ENCODE results near the gene ACADS. TPM values are rescaled to one million over a fixed set of nuclear protein-coding genes. Genes with fewer than 3 reads are reported as not detected.
A peak's percentile ranks its signal among the peaks of the same experiment; 100 is the strongest.

ACADS gene
- total and polyA plus RNA-seq, 2 of the 8 experiments (the other 6 are each of a cell fraction or from before 2014, with no cell fraction given) = 4.9 to 7.5 TPM

- no peaks in the 10 kb centered on the region for H3K4me1 ChIP-seq (replicated peaks in 1 of 4; ENCODE audit: control insufficient read depth in 3 of 4, insufficient read depth in 4 of 4, low read length in 3 of 4)
- H3K9me3 ChIP-seq (ENCODE audit: insufficient read depth in 2 of 2, low read depth in 1 of 2, low read length in 1 of 2) = no peaks in the 10 kb centered on the region
- no peak overlapping the region for H4K5ac ChIP-seq (ENCODE audit: insufficient read length, low read depth, low read length)
- no peak overlapping the region for H4K91ac ChIP-seq (replicated peaks; ENCODE audit: insufficient read length, low read length)
- H3K14ac ChIP-seq (ENCODE audit: insufficient read length) = no peak overlapping the region
- no peaks in the 10 kb centered on the region for H4K20me1 ChIP-seq (replicated peaks in 1 of 2; ENCODE audit: control insufficient read depth in 1 of 2, insufficient read depth in 2 of 2, low read length in 2 of 2)
- H3K4me3 ChIP-seq (ENCODE audit: extremely low read depth in 1 of 4, insufficient read depth in 2 of 4, low read depth in 3 of 4, low read length in 4 of 4) = no peak overlapping the region
- H3K79me1 ChIP-seq (ENCODE audit: low read depth, low read length) = peaks cover 3% of the 10 kb centered on the region; the same call in 1 of the 2 replicates
- CTCF ChIA-PET (ENCODE audit: partially characterized antibody) = interaction anchor here (0.6 to 3.4 kb wide), 7 partner anchors 11 to 268 kb away, joined by 3 to 13 read pairs (median 5); no protein-coding TSS in a partner anchor
- FAIRE-seq = no peak
- H3K27me3 ChIP-seq (replicated peaks in 1 of 4; ENCODE audit: control insufficient read depth in 3 of 4, extremely low read depth in 1 of 4, insufficient read depth in 3 of 4, low read length in 3 of 4) = no peaks in the 10 kb centered on the region
- H3K4me2 ChIP-seq (ENCODE audit: insufficient read depth in 1 of 2, low read depth in 2 of 2, low read length in 2 of 2) = no peak overlapping the region
- no peak overlapping the region for H4K8ac ChIP-seq (ENCODE audit: extremely low read depth, insufficient read depth, low read length)
- peaks cover 13 to 48% (median 25%) of the 10 kb centered on the region in 4 experiments for H3K36me3 ChIP-seq (ENCODE audit: control insufficient read depth in 2 of 4, insufficient read depth in 4 of 4, low read length in 3 of 4)
- H3K56ac ChIP-seq (replicated peaks; ENCODE audit: insufficient read length, low read depth, low read length) = no peak overlapping the region
- POLR2A ChIA-PET (ENCODE audit: partially characterized antibody) = interaction anchor here (1.0 to 6.6 kb wide), 4 partner anchors 7 to 207 kb away, joined by 4 to 42 read pairs (median 7); partner anchors contain the start of genes DYNLL1 and UNC119B
- peak overlapping the region; percentile 68; the same call in 1 of the 2 replicates for H2BK5ac ChIP-seq (ENCODE audit: low read depth, low read length)
- H2BK120ac ChIP-seq (replicated peaks; ENCODE audit: low read depth, low read length) = no peak overlapping the region
- H3K79me2 ChIP-seq (ENCODE audit: control insufficient read depth in 1 of 2, insufficient read depth in 2 of 2, low read length in 2 of 2) = no peaks in the 10 kb centered on the region
- no peak overlapping the region for H2BK12ac ChIP-seq (ENCODE audit: low read depth, low read length)
- H2AK5ac ChIP-seq (ENCODE audit: low read depth, low read length) = no peak overlapping the region
- WGBS, 2 experiments (ENCODE audit: extremely low coverage in 1 of 2, insufficient coverage in 1 of 2, insufficient read length in 1 of 2, insufficient replicate concordance in 2 of 2, low coverage in 1 of 2, low lambda C conversion rate in 2 of 2, missing lambda C conversion rate in 1 of 2) = 93% methylated on average over 11 of the region's 11 CpGs; no CpG with 5 or more reads in 1 of the 2 experiments
- H2AFZ ChIP-seq (ENCODE audit: low read length) = no peak overlapping the region
- no peak overlapping the region for H2BK15ac ChIP-seq (ENCODE audit: low read length)
- no peak for DNase-seq (ENCODE audit: low read depth in 1 of 2, low spot score in 2 of 2)
- H3K4ac ChIP-seq (replicated peaks; ENCODE audit: insufficient read length, low read depth, low read length) = no peak overlapping the region
- H3K18ac ChIP-seq (ENCODE audit: extremely low read depth, low read length) = no peak overlapping the region
- no peak overlapping the region for H3K27ac ChIP-seq (ENCODE audit: low read depth, low read length)
- H2BK20ac ChIP-seq (ENCODE audit: low read length) = no peak overlapping the region
- H3K23ac ChIP-seq (ENCODE audit: insufficient read length) = no peak overlapping the region
- H3K23me2 ChIP-seq (ENCODE audit: low read depth, low read length) = no peaks in the 10 kb centered on the region
- no peak overlapping the region for H3K9ac ChIP-seq (replicated peaks in 1 of 4; ENCODE audit: extremely low read depth in 1 of 4, low read depth in 3 of 4, low read length in 3 of 4)
- TF ChIP-seq PHF8 (conservative IDR thresholded peaks at IDR 0.05; ENCODE audit: low read depth, low read length) (no peak), EZH2 (IDR thresholded peaks at IDR 0.05; ENCODE audit: low read depth, low read length, severe bottlenecking) (no peak), CREB1 (IDR thresholded peaks at IDR 0.05) (no peak), ATF3 (IDR thresholded peaks at IDR 0.05; ENCODE audit: insufficient read depth, low read depth, low read length) (no peak), SP1 (IDR thresholded peaks at IDR 0.05; ENCODE audit: low read depth, low read length) (no peak), EP300 (IDR thresholded peaks at IDR 0.05; ENCODE audit: borderline replicate concordance in 1 of 2, low read depth in 2 of 2, low read length in 2 of 2) (no peak), E2F6 (IDR thresholded peaks at IDR 0.05) (no peak), TEAD4 (IDR thresholded peaks at IDR 0.05; ENCODE audit: low read depth, low read length) (no peak), BRCA1 (IDR thresholded peaks at IDR 0.05; ENCODE audit: low read depth, low read length) (no peak), USF2 (IDR thresholded peaks at IDR 0.05; ENCODE audit: low read length) (no peak)
These were observed 22.2 kb upstream of the ACADS start for GRCh38 chr12:120703311-120703942.
